ENCODE data around the gene COL12A1.

The COL12A1 gene

DNA sequence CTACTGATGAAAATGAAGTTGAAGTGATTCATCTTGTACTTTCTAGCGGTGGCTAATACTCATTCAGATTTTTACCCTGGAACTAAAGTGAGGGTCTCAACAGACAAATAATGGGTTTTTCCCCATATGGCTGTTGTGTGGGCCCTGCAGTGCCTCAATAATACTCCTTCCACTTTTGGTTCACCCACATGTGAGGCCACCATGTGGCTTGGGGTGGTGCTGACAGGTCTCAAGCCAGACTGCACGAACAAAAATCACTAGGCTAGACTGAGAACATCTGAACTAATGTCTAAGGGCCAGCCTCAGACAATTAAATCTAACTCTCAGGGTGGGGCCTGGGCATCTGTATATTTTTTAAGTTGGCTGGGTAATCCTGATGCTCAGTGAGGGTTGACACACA is 7.9 kb upstream of the COL12A1 start:
- DNase-seq (ENCODE audit: low read depth, low spot score): no peak
- no peak overlapping the region for H3K27ac ChIP-seq

- H3K27ac ChIP-seq: no peak overlapping the region
Measured at GRCh38 chr6:75213112-75213511, 7.3 kb upstream of the COL12A1 start.

DNA sequence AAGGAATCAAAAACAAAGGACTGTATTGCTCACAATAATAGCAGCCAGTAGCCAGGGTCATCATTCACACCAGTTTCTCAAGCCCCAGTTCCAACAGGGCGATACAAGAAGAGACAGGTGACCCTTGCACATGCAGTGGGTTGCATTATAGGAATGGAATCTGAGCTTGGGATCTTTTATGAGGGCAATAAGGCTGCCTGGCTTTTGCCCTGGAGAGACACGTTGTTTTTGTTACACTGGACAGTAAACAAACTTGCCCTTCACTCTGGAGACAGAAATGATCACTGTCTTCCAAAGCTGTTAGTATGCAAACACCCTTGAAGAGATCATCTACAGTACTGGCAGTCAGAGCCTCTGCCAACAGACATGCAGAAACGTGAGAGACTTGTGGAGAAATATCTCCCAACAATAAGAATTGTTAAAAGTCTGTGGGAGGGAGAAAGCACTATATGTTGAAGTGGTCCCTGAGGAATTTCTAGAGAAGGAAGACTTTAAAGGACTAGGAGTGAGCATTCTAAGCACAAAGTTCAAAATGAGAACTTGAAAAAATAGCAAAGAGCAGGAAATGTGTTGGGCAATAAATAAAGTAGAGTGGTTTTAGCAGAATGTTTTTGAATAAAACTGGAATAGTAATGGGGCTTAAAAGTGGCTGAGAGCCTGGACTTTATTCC is 6.2 kb upstream of the COL12A1 start:
- H3K27ac ChIP-seq: no peak overlapping the region
- DNase-seq (ENCODE audit: low read depth, low spot score): no peak

More at GRCh38 chr6:75213112-75213511, 7.3 kb upstream of the COL12A1 start:
- no peak for DNase-seq (ENCODE audit: low read depth, low spot score)

DNA sequence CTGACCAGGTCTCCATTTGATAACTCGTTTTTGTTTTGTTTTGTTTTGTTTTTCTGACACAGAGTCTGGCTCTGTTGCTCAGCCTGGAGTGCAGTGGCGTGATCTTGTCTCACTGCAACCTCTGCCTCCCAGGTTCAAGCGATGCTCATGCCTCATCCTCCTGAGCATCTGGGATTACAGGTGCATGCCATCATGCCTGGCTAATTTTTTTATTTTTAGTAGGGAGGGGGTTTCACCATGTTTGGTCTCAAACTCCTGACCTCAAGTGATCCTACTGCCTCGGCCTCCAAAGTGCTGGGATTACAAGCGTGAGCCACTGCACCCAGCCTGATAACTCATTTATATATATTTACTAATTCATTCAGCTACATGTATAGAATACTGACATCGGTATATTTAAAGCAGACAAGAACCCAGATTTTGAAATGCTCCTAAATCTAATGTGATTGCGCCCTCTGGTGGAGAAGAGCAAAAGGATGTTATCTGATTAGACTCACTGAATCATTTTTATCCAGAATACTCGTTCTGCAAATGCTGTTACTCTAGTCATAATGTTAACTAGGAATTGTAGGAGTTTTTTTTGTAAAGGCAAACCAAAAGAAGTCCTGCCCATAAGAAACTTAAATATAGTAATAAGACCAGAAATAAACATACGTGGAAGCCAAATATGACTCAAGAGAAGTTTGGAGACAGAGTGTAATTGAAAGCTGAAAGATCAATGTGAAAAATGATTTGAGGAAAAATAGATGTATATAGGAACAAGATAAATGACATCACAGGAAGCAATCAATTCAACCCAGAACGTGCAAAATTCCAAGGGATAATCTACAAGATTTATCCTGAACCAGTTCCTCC is 5.3 kb upstream of the COL12A1 start:
- no peak for DNase-seq (ENCODE audit: low read depth, low spot score)
- H3K27ac ChIP-seq: no peak overlapping the region

DNA sequence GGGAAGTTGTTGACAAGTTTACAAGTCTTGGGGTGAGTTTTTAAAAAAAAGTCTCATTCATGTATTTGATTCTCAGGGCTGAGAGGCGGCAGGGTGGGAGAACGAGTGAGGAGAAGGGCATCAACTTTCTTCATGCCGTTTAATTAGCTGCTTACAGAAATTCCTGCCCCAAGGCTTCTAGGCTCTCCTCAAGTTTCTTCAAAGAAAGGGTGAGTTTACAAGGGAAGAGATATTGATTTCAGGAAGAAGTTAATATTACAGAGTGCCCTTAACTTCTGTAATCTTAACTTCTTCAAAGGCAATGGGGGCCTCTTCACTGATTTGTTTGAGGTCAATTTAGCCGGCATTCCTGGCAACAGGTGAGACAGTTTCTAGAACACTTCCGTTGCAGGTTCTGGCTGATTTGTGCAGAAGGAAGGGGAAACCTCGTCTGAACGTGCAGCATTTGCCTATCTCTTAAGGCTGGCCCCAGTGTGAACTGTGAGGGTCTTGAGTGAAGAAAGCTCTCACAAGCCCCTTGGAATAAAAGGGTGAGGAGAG is 3.4 kb upstream of the COL12A1 start:
- DNase-seq (ENCODE audit: low read depth, low spot score): no peak
- H3K27ac ChIP-seq: no peak overlapping the region

- H3K27ac ChIP-seq: no peak overlapping the region
- DNase-seq (ENCODE audit: low read depth, low spot score): no peak
Measured at GRCh38 chr6:75208298-75209183, 2.7 kb upstream of the COL12A1 start.

GRCh38 chr6:75206576-75207342 is 906 bp upstream of the COL12A1 start:
- no peak overlapping the region for H3K27ac ChIP-seq

GRCh38 chr6:75204959-75205775 is 686 bp downstream of the COL12A1 start:
- H3K27ac ChIP-seq: peak overlapping the region; percentile 50

More at GRCh38 chr6:75206576-75207342, 906 bp upstream of the COL12A1 start:
- DNase-seq (ENCODE audit: low read depth, low spot score): no peak

GRCh38 chr6:75204217-75204958 is 1.5 kb downstream of the COL12A1 start:
- H3K27ac ChIP-seq: peak overlapping the region; percentile 17
- no peak for DNase-seq (ENCODE audit: low read depth, low spot score)

More at GRCh38 chr6:75204959-75205775, 686 bp downstream of the COL12A1 start:
- no peak for DNase-seq (ENCODE audit: low read depth, low spot score)

DNA sequence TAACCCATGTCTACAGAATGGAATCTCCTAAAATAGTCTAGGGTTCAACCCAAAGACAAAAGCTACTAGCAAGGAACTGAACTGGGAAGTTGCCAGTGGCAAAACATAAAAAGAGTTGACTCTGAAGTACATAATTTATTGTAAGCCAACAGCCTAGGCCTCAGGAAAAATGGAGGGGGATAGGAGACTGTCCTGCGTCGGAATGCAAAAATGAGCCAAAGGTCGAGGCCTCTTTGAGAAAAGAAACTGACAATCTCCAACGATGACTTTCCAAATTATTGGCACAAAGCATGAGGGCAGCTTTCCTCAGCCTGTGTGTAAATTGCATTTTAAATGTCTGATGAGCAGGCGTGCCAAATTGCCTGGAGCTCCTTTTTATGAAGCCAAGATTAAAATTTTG is 2.1 kb downstream of the COL12A1 start:
- no peak for DNase-seq (ENCODE audit: low read depth, low spot score)
- peak overlapping the region; percentile 17 for H3K27ac ChIP-seq

- no peak for DNase-seq (ENCODE audit: low read depth, low spot score)
- H3K27ac ChIP-seq: peak overlapping the region; percentile 15
Measured at GRCh38 chr6:75202676-75203131, 3.1 kb downstream of the COL12A1 start.

DNA sequence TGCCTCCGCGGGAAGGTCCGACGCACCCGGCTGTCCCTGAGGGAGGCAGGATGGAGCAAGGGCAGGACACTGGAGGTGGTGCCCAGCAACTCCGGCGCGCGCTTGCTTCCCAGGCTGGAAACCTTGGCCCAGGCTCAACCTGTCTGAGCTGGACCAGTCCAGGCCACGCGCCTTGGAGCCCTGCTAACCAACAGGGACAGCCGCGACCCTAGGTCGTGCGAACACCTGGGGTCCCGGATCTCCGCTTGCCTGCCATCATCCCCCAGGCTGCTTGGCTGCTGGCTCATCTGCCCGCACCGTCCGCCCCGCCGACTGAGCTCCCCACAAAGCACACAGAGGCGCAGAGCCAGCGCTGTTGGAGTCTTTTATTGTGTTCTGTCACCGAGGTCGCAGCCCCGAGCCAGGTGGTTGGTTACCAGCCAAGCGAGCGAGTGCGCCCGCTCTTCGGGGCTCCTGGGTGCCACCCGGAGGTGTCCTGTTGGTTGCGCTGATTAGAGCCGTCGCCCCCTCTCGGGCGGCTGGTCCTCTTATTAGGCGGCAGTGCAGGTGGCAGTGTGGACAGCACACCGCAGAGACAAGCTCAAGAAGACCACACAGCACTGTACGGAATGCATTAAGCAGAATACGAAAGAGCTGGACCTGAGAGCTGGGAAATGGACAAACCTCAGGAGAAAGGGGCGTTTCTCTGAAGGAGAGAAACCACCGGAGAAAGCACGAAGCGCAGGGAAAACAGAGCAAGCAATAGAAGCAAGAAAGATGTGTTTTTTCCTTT is 3.8 kb downstream of the COL12A1 start:
- H3K27ac ChIP-seq: peak overlapping the region; percentile 15
- DNase-seq (ENCODE audit: low read depth, low spot score): no peak

- no peak for DNase-seq (ENCODE audit: low read depth, low spot score)
- no peak overlapping the region for H3K27ac ChIP-seq
Measured at GRCh38 chr6:75201021-75201420, 4.8 kb downstream of the COL12A1 start.

GRCh38 chr6:75199889-75200288 is 6.0 kb downstream of the COL12A1 start:
- no peak overlapping the region for H3K27ac ChIP-seq
- DNase-seq (ENCODE audit: low read depth, low spot score): no peak

- peak; percentile 74 for DNase-seq (ENCODE audit: low read depth, low spot score)
- H3K27ac ChIP-seq: peak overlapping the region; percentile 67
Measured at GRCh38 chr6:75196081-75196687, 9.7 kb downstream of the COL12A1 start.

DNA sequence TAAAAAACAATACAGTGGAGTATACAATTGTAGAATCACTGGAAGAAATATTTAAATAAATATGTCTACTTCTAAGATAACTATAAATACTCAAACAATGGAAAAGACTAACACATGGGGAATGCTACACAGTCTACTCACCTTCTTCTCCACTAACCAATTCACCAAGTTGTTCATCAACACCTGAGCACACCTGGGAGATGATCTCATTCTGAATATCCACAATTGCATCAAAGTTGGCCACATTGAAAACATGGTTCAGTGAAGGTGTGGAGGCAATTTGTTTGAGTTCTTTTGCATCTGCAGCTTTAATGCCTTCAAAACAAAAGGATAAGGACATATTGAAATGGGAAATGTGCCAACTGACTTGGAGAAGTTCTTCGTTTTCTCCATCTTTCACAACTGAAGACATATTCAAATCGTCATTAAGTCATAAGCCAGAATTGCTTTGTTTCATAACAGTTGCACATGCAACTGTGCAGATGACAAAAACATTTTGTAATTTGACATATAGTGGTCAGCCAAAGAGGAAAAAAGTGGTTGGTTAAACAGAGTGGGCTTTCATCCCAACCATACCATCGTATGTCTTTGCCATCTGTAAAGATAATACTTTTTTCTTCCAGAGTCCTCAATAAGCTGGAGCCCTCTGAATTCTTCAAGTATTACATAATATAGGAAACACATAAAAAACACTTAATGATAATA is 17.5 kb downstream of the COL12A1 start:
- DNase-seq (ENCODE audit: low read depth, low spot score): peak; percentile 45
- peak overlapping the region; percentile 20 for H3K27ac ChIP-seq
